ENCODE data around the gene ABHD10.
"Not testable (repeated sequence)": the region's sequence is repeated elsewhere in the genome, so short reads cannot be mapped to it uniquely, and the experiment has no call there.

ABHD10 gene

DNA sequence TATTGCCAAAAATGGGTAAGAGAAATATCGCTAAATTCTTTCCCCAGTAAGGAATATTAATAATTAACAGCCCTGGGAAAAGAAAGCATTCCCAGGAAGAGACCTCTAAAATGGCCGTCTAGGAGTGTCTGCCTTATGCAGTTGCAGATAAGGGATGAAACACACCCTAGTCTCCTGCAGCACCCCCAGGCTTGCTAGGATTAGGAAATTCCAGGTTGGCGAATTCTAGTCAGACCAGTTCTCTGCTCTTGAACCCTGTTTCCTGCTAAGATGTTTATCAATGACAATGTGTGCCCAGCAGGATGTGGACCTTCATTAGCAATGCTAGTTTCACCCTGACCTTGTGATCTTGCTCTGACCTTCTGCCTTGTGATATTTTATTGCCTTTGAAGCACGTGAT lies 58.4 kb downstream of the ABHD10 start:
- not testable (repeated sequence) for DNase-seq

DNA sequence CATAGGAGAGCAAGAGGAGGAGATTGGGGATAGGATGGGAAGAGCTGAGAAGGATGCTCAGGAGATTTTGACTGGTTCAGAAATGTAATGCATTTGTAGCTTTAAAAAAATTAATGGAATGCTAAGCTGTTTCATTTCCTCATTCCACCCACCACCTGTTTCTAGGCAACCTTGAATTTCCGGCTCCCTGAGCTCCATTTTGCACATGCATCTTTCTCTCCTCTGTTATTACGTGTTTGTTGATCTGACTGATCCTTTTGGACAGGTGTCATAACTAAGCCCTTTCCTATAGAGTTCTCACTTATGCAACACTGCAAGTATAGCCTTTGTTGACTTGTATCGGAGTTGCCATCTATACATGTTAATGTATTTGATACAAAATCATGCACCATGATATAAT lies 60.0 kb downstream of the ABHD10 start:
- no peak for DNase-seq

DNA sequence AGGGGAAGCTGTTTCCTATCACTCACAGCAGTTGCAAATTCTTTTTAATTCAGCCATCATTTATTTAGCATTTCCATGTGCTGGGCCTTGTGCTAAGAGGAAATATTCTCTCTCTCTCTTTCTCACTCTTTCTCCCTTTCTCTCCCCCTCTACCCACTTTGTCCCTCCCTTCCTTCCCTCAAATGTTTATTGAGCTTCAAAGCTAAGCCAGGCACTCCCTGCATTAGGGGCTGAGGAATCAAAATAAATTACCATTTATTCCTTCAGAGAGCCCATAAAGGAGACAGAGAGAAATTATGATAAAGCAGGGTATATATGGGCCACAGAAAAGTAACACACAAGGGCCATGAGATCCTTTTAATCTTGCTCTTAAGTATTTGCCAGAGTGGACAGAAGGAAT lies 62.5 kb downstream of the ABHD10 start:
- DNase-seq: no peak

DNA sequence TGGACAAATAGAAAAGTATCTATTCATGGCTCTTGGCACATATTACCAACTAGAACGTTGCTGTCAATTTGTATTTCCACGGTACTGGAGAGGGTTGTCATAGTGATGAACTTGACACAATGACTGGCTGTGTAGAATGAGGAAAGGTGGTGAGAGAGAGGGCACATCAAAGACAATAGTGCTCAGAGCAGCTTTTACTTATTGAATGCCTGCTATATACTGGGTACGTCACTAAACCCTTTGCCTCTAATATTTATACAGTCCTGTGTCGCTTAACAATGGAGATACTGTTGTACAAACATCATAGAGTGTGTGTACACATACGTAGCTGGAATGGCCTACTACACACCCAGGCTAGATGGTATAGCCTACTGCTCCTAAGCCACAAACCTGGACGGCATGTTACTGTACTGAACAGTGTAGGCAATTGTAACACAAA lies 64.0 kb downstream of the ABHD10 start:
- no peak for DNase-seq

Measured in stimulated activated CD4-positive, alpha-beta T cell treated with anti-CD3 and anti-CD28 coated beads, Interleukin-1b, Interleukin-23, amount 100 ng/mL, for 48 hours (primary cell).